GM23338 (cell line): ENCODE results near the gene SRSF5. TPM values are rescaled to one million over a fixed set of nuclear protein-coding genes. Genes with fewer than 3 reads are reported as not detected.

ENCODE experiments used
- ATAC-seq: fragments of 200-7000 bp; cut with Tn5 transposase; 3 replicates; pipeline ENCODE4 v1.9.1; 2020
- DNase-seq: peaks from one replicate; pipeline ENCODE4 v3.0.0-alpha.2; 2015; ENCODE audit warnings: low spot score
- H2AFZ ChIP-seq: fragments of 200-600 bp; sonication (generic); 2 replicates; pipeline ENCODE4 v1.8.0; 2016; ENCODE audit warnings: antibody characterized with exemption, mild to moderate bottlenecking, moderate library complexity
- H3F3A ChIP-seq: fragments of 200-600 bp; sonication (generic); replicated peaks from 2 replicates; pipeline ENCODE4 v1.8.0; 2017; ENCODE audit warnings: antibody characterized with exemption, mixed run types, low read depth
- H3K27ac ChIP-seq: fragments of 200-600 bp; sonication (generic); 2 replicates; pipeline ENCODE4 v1.6.1; 2016; ENCODE audit warnings: low read depth
- H3K27me3 ChIP-seq: fragments of 200-600 bp; sonication (generic); 2 replicates; pipeline ENCODE4 v1.8.0; 2016; ENCODE audit warnings: mild to moderate bottlenecking, mixed run types, moderate library complexity; ENCODE audit not compliant: insufficient read depth
- H3K36me3 ChIP-seq: fragments of 200-600 bp; sonication (generic); 2 replicates; pipeline ENCODE4 v1.8.0; 2016; ENCODE audit warnings: mild to moderate bottlenecking; ENCODE audit not compliant: insufficient read depth
- H3K4me1 ChIP-seq: fragments of 200-600 bp; sonication (generic); 2 replicates; pipeline ENCODE4 v1.8.0; 2016; ENCODE audit warnings: mild to moderate bottlenecking, moderate library complexity; ENCODE audit not compliant: insufficient read depth
- H3K4me2 ChIP-seq: fragments of 200-600 bp; sonication (generic); 2 replicates; pipeline ENCODE4 v1.7.1; 2017; ENCODE audit warnings: mixed run types
- H3K4me3 ChIP-seq: fragments of 200-600 bp; sonication (generic); 2 replicates; pipeline ENCODE4 v1.6.1; 2016; ENCODE audit warnings: mixed run types
- H3K79me2 ChIP-seq: fragments of 200-600 bp; sonication (generic); replicated peaks from 2 replicates; pipeline ENCODE4 v1.8.0; 2017; ENCODE audit warnings: mild to moderate bottlenecking; ENCODE audit not compliant: insufficient read depth
- H3K9me2 ChIP-seq: fragments of 200-600 bp; sonication (generic); 2 replicates; pipeline ENCODE4 v1.8.0; 2017; ENCODE audit not compliant: insufficient read depth
- H4K20me1 ChIP-seq: fragments of 200-600 bp; sonication (generic); replicated peaks from 2 replicates; pipeline ENCODE4 v1.8.0; 2017; ENCODE audit warnings: mild to moderate bottlenecking; ENCODE audit not compliant: insufficient read depth
- H3K27ac Mint-ChIP-seq: 2 replicates; pipeline ENCODE4 v1.8.0; 2020; ENCODE audit warnings: inconsistent platforms, mild to moderate bottlenecking, moderate library complexity, mixed read lengths
- H3K27me3 Mint-ChIP-seq: 3 replicates; pipeline ENCODE4 v1.8.0; 2022; ENCODE audit warnings: low read depth, mild to moderate bottlenecking, moderate library complexity, mixed read lengths, inconsistent platforms; ENCODE audit not compliant: insufficient read depth, poor library complexity
- H3K36me3 Mint-ChIP-seq: 3 replicates; pipeline ENCODE4 v1.8.0; 2021; ENCODE audit warnings: low read depth, mild to moderate bottlenecking, inconsistent platforms, moderate library complexity, mixed read lengths
- H3K4me1 Mint-ChIP-seq: 3 replicates; pipeline ENCODE4 v1.8.0; 2020; ENCODE audit warnings: mild to moderate bottlenecking, inconsistent platforms, mixed read lengths
- H3K4me3 Mint-ChIP-seq: 3 replicates; pipeline ENCODE4 v1.8.0; 2021; ENCODE audit warnings: moderate library complexity, mild to moderate bottlenecking, inconsistent platforms, mixed read lengths
- H3K9me3 Mint-ChIP-seq: 3 replicates; pipeline ENCODE4 v1.8.0; 2020; ENCODE audit warnings: moderate library complexity, mild to moderate bottlenecking, inconsistent platforms, mixed read lengths
- CREB1 ChIP-seq: fragments of 250-450 bp; sonication (Bioruptor Pico); IDR thresholded peaks from 2 replicates; pipeline ENCODE4 v1.5.0; 2020; ENCODE audit warnings: low read depth, mild to moderate bottlenecking, moderate library complexity
- EZH2 ChIP-seq: fragments of 200-600 bp; sonication (generic); IDR thresholded peaks from one replicate; pipeline ENCODE4 v1.8.0; 2017; ENCODE audit warnings: antibody characterized with exemption, mild to moderate bottlenecking, low read depth; ENCODE audit not compliant: unreplicated experiment
- REST ChIP-seq: IDR thresholded peaks from one replicate; pipeline ENCODE4 v1.6.1; 2018; ENCODE audit warnings: antibody characterized with exemption; ENCODE audit not compliant: unreplicated experiment
- ZNF114 ChIP-seq: fragments of 250-450 bp; sonication (Bioruptor Pico); IDR thresholded peaks from 2 replicates; pipeline ENCODE4 v1.5.0; 2020; ENCODE audit warnings: mild to moderate bottlenecking, moderate library complexity
- ZNF331 ChIP-seq: fragments of 250-450 bp; sonication (Bioruptor Pico); IDR thresholded peaks from 2 replicates; pipeline ENCODE4 v1.5.0; 2020; ENCODE audit warnings: low read depth, mild to moderate bottlenecking, moderate library complexity
- ZNF462 ChIP-seq: fragments of 250-450 bp; sonication (Bioruptor Pico); IDR thresholded peaks from 2 replicates; pipeline ENCODE4 v1.5.0; 2020; ENCODE audit warnings: mild to moderate bottlenecking, moderate library complexity
- polyA plus RNA-seq: library from polyadenylated mRNA; unstranded; fragments of >200 nt; fragmentation: Nextera tagmentation; extraction: Ambion mirVana; gene quantifications from 2 replicates; pipeline ENCODE4 v1.2.1, GENCODE V29; 2016
- total RNA-seq: library from RNA; depleted of rRNA; stranded (reverse); fragments of >200 nt; shearing (Covaris generic); gene quantifications from 2 replicates; pipeline ENCODE4 v1.2.3, GENCODE V29; 2014

Gene SRSF5
- total and polyA plus RNA-seq, 2 experiments from 2014 or later, result 172 to 389 TPM

- Mint-ChIP-seq H3K27ac (no peak overlapping the region), H3K4me3 (no peak overlapping the region), H3K9me3 (no peaks in the 10 kb centered on the region), H3K36me3 (peaks cover 41% of the 10 kb centered on the region), H3K4me1 (no peaks in the 10 kb centered on the region), H3K27me3 (peaks cover 7% of the 10 kb centered on the region)
- Histone ChIP-seq H3K4me1 (no peaks in the 10 kb centered on the region), H3K36me3 (peaks cover 18% of the 10 kb centered on the region), H3K9me2 (peaks cover 10% of the 10 kb centered on the region), H3K27ac (no peak overlapping the region), H3K4me2 (no peak overlapping the region), H3K4me3 (no peak overlapping the region), H3F3A (no peaks in the 10 kb centered on the region), H3K27me3 (no peaks in the 10 kb centered on the region), H4K20me1 (peaks cover 5% of the 10 kb centered on the region), H2AFZ (no peak overlapping the region), H3K79me2 (0 out of 2 replicates have a peak, but pooled peaks cover 6% of the 10 kb centered on the region)
- TF ChIP-seq ZNF462 (no peak), ZNF331 (CRISPR knock-in tag) (no peak), EZH2 (no peak), ZNF114 (no peak), REST (no peak), CREB1 (no peak)
- DNase-seq (no peak), ATAC-seq (no peak)
These were observed 13.2 kb downstream of the SRSF5 start for GRCh38 chr14:69780092-69780491.
